GM12864 (cell line): ENCODE data around the gene FRS2.

Source experiments
- DNase-seq: peaks from one replicate; pipeline ENCODE4 v3.0.0-alpha.2; 2011; ENCODE audit warnings: low read depth
- H3K4me3 ChIP-seq: 2 replicates; pipeline ENCODE4 v1.5.1; 2011; ENCODE audit warnings: mild to moderate bottlenecking, low read depth, low read length, control low read depth
- TF ChIP-seq, protein P1 (sequence below): IDR thresholded peaks from 2 replicates; pipeline ENCODE4 v1.5.1; 2011; ENCODE audit warnings: low read depth, mild to moderate bottlenecking, moderate library complexity, low read length, control low read depth, inconsistent platforms; ENCODE audit errors: missing control alignments

The FRS2 gene

GRCh38 chr12:69575346-69575745 lies 105.2 kb downstream of the FRS2 start:
- no peak for DNase-seq
- TF ChIP-seq, protein P1, sequence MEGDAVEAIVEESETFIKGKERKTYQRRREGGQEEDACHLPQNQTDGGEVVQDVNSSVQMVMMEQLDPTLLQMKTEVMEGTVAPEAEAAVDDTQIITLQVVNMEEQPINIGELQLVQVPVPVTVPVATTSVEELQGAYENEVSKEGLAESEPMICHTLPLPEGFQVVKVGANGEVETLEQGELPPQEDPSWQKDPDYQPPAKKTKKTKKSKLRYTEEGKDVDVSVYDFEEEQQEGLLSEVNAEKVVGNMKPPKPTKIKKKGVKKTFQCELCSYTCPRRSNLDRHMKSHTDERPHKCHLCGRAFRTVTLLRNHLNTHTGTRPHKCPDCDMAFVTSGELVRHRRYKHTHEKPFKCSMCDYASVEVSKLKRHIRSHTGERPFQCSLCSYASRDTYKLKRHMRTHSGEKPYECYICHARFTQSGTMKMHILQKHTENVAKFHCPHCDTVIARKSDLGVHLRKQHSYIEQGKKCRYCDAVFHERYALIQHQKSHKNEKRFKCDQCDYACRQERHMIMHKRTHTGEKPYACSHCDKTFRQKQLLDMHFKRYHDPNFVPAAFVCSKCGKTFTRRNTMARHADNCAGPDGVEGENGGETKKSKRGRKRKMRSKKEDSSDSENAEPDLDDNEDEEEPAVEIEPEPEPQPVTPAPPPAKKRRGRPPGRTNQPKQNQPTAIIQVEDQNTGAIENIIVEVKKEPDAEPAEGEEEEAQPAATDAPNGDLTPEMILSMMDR: no peak
- no peak overlapping the region for H3K4me3 ChIP-seq

DNA sequence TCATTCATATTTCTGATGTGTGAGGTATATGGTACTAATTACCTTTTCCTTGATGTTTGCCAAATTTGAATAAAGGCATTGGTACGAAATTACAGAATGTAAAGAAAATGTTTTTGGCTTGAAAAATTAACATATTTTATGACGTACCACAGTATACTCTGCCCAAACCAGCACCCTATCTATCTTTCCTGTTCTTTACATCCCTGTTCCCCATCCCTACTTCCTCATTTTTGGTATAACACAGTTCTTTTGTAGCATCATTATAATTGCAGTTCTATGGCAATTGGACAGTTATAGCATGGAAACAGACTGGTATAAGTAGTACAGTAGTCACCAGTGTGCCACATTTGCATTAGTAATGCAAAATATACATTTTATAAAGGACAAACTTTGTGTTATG lies 108.1 kb downstream of the FRS2 start:
- no peak for DNase-seq
- TF ChIP-seq, protein P1: no peak
- H3K4me3 ChIP-seq: no peak overlapping the region

- TF ChIP-seq, protein P1: no peak
- H3K4me3 ChIP-seq: no peak overlapping the region
- DNase-seq: no peak
Measured at GRCh38 chr12:69579029-69579428, 108.8 kb downstream of the FRS2 start.

DNA sequence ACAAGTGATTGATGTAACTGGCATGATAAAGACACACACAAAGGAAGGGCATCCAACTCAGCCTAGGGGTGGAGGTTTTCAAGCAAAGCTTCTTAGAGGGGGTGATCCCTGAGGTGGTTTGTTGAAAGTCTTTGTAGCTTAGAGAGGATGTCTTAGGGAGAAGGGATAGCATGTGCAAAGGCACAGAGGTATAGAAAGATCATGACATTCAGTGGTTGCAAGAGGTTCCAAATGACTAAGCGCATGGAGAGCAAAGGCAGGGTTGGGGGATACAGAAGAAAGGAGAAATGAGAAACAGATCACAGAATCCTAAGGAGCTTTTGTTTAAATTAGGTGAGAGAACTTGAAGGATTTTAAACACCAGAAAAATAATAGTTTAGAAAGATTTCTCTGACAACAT lies 109.9 kb downstream of the FRS2 start:
- DNase-seq: no peak
- TF ChIP-seq, protein P1: no peak
- no peak overlapping the region for H3K4me3 ChIP-seq

DNA sequence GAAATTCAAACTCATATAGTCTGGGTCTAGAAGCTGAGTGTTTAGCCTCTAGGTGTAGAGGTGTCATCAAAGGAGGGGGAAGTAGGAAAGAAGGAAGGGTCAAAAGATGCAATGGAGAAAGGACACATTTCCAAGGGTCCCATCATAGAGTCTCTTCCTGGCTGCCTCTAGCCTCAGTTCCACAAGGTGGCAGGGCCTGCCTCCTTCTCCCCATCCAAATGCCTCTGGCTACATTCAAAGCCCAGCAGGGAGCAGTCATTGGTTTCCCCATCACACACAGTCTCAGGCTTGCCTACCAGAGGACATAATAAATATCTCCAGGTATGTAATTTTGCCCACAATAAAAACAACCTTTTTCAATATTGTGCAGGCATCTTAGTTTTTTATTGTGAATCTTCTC lies 113.0 kb downstream of the FRS2 start:
- no peak overlapping the region for H3K4me3 ChIP-seq
- no peak for DNase-seq
- TF ChIP-seq, protein P1: no peak

DNA sequence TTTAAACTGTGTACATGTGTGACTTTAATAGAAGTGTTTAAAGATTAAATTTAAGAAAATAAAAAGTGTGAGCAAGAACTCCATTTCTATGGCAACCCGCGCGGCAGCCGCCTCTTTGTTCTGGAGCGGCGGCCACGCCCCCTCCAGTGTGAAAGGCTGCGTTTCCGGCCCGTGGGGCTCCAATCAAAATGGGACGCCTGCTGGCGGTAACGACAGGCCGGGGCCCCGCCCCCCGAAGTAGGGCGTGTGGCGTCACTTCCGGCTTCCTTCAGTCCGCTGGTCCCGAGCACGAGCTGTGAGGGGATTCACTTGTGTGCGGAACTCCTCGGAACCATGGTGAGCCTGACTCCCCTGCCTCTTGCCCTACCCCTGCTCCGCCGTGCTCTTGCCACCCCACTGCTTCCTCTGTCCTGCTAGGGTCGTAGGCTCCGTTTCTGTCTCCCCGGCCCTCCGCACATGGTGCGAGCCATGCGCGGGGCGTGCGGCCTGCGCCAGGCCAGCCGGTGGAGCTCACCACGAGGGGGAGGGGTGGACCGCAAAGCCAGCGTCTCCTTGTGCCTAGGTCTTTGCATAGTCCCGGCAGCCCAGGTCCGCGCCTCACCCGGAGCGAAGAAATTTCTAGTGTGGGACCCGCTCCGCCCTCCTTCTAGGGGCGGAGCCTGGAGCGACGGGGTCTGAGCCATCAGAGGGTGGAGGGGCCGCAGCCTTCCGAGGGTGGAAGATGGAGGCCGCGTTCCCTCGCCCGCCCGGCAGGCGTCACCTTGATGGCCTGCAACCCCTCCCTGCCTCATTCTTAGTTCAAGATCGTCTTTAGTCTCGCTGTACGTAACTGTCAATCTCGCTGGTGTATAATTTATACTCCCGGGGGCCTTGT lies 115.2 kb downstream of the FRS2 start, which contains the start of gene CCT2:
TSS of gene CCT2 (plus strand) at position 271 of the 874 bp plus-strand sequence. CDS start at position 334, 63 bp downstream.
- TF ChIP-seq, protein P1: peak; percentile 46
- peak; percentile 89 for DNase-seq
- H3K4me3 ChIP-seq: peak within 1 kb of the TSS; percentile 94

DNA sequence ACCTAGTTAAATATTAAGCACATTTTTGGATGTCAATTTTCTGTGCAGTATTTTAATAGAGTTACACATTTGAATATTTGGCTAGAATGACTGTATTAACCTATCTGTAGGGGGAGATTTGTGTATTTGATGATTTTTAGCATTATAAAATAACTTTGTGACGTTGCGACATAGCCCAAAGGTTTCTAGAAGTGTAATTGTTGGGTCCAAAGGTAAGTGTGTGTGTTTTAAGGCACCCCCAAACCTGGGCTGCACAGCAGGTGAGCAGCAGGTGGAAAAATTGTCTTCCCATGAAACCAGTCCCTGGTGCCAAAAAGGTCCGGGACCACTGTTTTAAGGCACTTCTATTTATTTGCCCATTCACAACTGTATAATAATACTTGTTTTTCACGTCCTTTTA lies 118.3 kb downstream of the FRS2 start:
- DNase-seq: no peak
- TF ChIP-seq, protein P1: no peak
- no peak overlapping the region for H3K4me3 ChIP-seq
